NCI-H524 treated with DMSO at 0.1 percent for 48 hours (cell line): ENCODE results near the gene PEX11G.
A peak's percentile ranks its signal among the peaks of the same experiment; 100 is the strongest.

Experiments used
- DNase-seq: peaks from one replicate; lab custom pipeline; 2025; lab: John Stamatoyannopoulos, UW

The PEX11G gene

GRCh38 chr19:7521551-7522071, 32.8 kb upstream of the PEX11G start:
- DNase-seq: no peak

- no peak for DNase-seq
Measured at GRCh38 chr19:7520131-7521051, 31.6 kb upstream of the PEX11G start.

GRCh38 chr19:7519361-7520130, 30.7 kb upstream of the PEX11G start:
- DNase-seq: no peak

- no peak for DNase-seq
Measured at GRCh38 chr19:7516878-7517277, 28.0 kb upstream of the PEX11G start.

GRCh38 chr19:7516333-7516732, 27.5 kb upstream of the PEX11G start:
- DNase-seq: no peak

GRCh38 chr19:7515645-7516151, 26.9 kb upstream of the PEX11G start, which contains the start of gene ZNF358:
Gene ZNF358 (plus strand): TSS chr19:7516103. CDS start chr19:7519243, 3,140 bp downstream.
- no peak for DNase-seq

GRCh38 chr19:7515110-7515644, 26.3 kb upstream of the PEX11G start:
- DNase-seq: no peak

- DNase-seq: no peak
Measured at GRCh38 chr19:7513809-7514642, 25.2 kb upstream of the PEX11G start.

GRCh38 chr19:7512400-7512851, 23.6 kb upstream of the PEX11G start:
- peak; percentile 95 for DNase-seq

GRCh38 chr19:7509625-7510024, 20.8 kb upstream of the PEX11G start:
- no peak for DNase-seq

GRCh38 chr19:7507884-7508283, 19.0 kb upstream of the PEX11G start:
- DNase-seq: no peak

GRCh38 chr19:7506385-7507328, 17.8 kb upstream of the PEX11G start:
- no peak for DNase-seq

- no peak for DNase-seq
Measured at GRCh38 chr19:7505682-7506384, 17.0 kb upstream of the PEX11G start.

GRCh38 chr19:7505288-7505681, 16.4 kb upstream of the PEX11G start:
- DNase-seq: no peak

GRCh38 chr19:7504684-7505083, 15.8 kb upstream of the PEX11G start:
- no peak for DNase-seq

GRCh38 chr19:7502552-7502951, 13.7 kb upstream of the PEX11G start:
- no peak for DNase-seq

- DNase-seq: peak; percentile 48
Measured at GRCh38 chr19:7500811-7501450, 12.1 kb upstream of the PEX11G start.

- no peak for DNase-seq
Measured at GRCh38 chr19:7497292-7497691, 8.5 kb upstream of the PEX11G start.
